ENCODE data around the gene HDHD5.
A peak's percentile ranks its signal among the peaks of the same experiment; 100 is the strongest.

The HDHD5 gene

GRCh38 chr22:17105143-17106129, 53.6 kb downstream of the HDHD5 start:
- no peak for DNase-seq

- no peak for DNase-seq
Observed at GRCh38 chr22:17104336-17104935, 54.6 kb downstream of the HDHD5 start.

- no peak for DNase-seq
Observed at GRCh38 chr22:17103351-17103750, 55.7 kb downstream of the HDHD5 start.

- no peak for DNase-seq
Observed at GRCh38 chr22:17102297-17102667, 56.8 kb downstream of the HDHD5 start.

GRCh38 chr22:17101475-17102296, 57.4 kb downstream of the HDHD5 start:
- no peak for DNase-seq

- no peak for DNase-seq
Observed at GRCh38 chr22:17100621-17101020, 58.5 kb downstream of the HDHD5 start.

GRCh38 chr22:17098379-17098819, 60.7 kb downstream of the HDHD5 start:
- DNase-seq = no peak

GRCh38 chr22:17097701-17098100, 61.4 kb downstream of the HDHD5 start:
- DNase-seq = no peak

GRCh38 chr22:17097062-17097461, 62.0 kb downstream of the HDHD5 start:
- DNase-seq = no peak

GRCh38 chr22:17096071-17096470, 63.0 kb downstream of the HDHD5 start:
- no peak for DNase-seq

GRCh38 chr22:17095538-17095937, 63.5 kb downstream of the HDHD5 start:
- DNase-seq = peak; percentile 5

GRCh38 chr22:17093081-17093480, 66.0 kb downstream of the HDHD5 start:
- no peak for DNase-seq

- no peak for DNase-seq
Observed at GRCh38 chr22:17091851-17092250, 67.2 kb downstream of the HDHD5 start.

GRCh38 chr22:17090550-17090949, 68.5 kb downstream of the HDHD5 start:
- DNase-seq = no peak
